Measurements from ENCODE around the gene EIPR1. TPM values are rescaled to one million over a fixed set of nuclear protein-coding genes. Genes with fewer than 3 reads are reported as not detected.

Gene EIPR1
- total RNA-seq, 1 experiment from 2014 or later = 22.8 TPM

DNA sequence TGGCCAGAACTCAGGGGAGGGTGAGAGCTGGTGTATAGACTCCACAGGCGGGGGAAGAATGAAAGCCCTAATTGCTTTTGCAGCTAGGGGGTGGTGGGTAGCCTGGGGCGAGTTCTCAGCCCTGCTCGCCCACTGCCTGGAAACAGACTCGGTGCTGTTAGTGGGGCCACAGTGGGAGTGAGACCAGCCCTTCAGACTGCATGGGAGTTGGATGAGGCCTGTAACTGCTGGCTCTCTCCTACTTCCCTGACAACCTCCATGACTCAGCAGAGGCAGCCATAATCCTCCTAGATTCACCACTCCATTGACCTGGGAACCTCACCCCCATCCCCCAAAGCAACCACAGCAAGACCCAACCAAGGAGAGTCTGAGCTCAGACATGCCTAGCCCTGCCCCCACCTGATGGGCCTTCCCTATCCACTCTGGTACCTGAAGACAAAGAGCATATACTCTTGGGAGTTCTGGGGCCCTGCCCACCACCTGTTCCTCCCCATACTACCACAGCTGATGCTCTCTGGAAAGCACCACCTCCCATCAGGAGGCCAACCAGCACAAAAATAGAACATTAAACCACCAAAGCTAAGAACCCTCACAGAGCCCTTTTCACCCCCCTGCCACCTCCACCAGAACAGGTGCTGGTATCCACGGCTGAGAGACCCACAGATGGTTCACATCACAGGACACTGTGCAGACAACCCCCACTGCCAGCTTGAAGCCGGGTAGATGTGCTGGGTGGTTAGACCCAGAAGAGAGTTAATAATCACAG is 226.3 kb downstream of the EIPR1 start:
- DNase-seq (ENCODE audit: low spot score) (no peak), ATAC-seq (no peak)
- Mint-ChIP-seq H3K27ac (no peak overlapping the region), H3K27me3 (ENCODE audit: low read depth) (no peaks in the 10 kb centered on the region), H3K4me1 (0 out of 2 replicates have a peak, but pooled peaks cover 3% of the 10 kb centered on the region), H3K9me3 (peaks cover 25% of the 10 kb centered on the region), H3K36me3 (peaks cover 26% of the 10 kb centered on the region), H3K4me3 (no peak overlapping the region)
- CTCF ChIA-PET = no interaction called here
- no peak for TF ChIP-seq OVOL2 (CRISPR knock-in tag; IDR thresholded peaks at IDR 0.05; ENCODE audit: borderline replicate concordance)
- TF ChIP-seq, protein P1, sequence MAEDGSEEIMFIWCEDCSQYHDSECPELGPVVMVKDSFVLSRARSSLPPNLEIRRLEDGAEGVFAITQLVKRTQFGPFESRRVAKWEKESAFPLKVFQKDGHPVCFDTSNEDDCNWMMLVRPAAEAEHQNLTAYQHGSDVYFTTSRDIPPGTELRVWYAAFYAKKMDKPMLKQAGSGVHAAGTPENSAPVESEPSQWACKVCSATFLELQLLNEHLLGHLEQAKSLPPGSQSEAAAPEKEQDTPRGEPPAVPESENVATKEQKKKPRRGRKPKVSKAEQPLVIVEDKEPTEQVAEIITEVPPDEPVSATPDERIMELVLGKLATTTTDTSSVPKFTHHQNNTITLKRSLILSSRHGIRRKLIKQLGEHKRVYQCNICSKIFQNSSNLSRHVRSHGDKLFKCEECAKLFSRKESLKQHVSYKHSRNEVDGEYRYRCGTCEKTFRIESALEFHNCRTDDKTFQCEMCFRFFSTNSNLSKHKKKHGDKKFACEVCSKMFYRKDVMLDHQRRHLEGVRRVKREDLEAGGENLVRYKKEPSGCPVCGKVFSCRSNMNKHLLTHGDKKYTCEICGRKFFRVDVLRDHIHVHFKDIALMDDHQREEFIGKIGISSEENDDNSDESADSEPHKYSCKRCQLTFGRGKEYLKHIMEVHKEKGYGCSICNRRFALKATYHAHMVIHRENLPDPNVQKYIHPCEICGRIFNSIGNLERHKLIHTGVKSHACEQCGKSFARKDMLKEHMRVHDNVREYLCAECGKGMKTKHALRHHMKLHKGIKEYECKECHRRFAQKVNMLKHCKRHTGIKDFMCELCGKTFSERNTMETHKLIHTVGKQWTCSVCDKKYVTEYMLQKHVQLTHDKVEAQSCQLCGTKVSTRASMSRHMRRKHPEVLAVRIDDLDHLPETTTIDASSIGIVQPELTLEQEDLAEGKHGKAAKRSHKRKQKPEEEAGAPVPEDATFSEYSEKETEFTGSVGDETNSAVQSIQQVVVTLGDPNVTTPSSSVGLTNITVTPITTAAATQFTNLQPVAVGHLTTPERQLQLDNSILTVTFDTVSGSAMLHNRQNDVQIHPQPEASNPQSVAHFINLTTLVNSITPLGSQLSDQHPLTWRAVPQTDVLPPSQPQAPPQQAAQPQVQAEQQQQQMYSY (CRISPR knock-in tag; IDR thresholded peaks at IDR 0.05) = no peak
- no peak for TF ChIP-seq ZNF396 (CRISPR knock-in tag; IDR thresholded peaks at IDR 0.05; ENCODE audit: borderline replicate concordance)
- TF ChIP-seq, protein P2, sequence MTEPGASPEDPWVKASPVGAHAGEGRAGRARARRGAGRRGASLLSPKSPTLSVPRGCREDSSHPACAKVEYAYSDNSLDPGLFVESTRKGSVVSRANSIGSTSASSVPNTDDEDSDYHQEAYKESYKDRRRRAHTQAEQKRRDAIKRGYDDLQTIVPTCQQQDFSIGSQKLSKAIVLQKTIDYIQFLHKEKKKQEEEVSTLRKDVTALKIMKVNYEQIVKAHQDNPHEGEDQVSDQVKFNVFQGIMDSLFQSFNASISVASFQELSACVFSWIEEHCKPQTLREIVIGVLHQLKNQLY (CRISPR knock-in tag; IDR thresholded peaks at IDR 0.05) = no peak
- POLR2A ChIA-PET = no interaction called here

DNA sequence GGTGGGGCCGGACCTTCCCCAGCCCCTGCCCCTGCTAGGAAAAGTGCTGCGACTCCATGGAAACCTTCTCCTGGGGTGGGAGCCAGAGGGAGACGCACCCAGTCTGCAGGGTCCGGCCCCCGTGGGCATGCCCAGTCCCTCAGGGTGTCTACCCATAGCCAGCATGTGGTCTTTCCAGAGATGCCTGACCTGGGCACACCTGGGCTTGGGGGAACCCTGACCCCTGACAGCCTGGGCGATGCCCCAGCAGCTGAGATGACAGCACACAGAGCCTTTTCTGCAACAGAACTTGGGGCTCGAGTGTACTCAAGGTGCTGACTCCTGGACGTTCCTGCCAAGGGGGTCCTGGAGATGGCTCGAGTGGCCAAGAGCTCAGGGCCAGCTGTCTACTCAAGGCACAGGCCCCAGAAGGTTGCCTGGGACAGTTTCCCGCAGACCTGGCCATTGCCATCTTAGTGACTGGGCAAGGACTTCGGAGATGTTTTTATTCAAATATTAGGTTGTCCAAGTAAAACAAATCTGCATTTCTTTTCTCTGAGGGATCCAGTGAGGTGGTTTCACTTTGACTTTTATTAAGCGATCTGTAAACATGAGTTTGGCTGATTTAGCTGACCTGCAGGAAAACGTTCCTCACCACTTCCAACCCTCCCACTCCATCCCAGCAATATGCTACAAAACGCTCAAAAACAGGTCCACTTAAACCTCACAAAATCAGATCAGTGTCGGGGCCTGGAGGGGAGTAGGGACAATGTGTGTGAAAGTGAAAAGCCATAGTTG is 228.0 kb downstream of the EIPR1 start:
- Mint-ChIP-seq H3K9me3 (peaks cover 25% of the 10 kb centered on the region), H3K27me3 (ENCODE audit: low read depth) (no peaks in the 10 kb centered on the region), H3K27ac (no peak overlapping the region), H3K4me1 (0 out of 2 replicates have a peak, but pooled peaks cover 3% of the 10 kb centered on the region), H3K36me3 (peaks cover 26% of the 10 kb centered on the region), H3K4me3 (no peak overlapping the region)
- DNase-seq (ENCODE audit: low spot score) (no peak), ATAC-seq (no peak)
- POLR2A ChIA-PET = no interaction called here
- TF ChIP-seq CREM (CRISPR knock-in tag; IDR thresholded peaks at IDR 0.05) = no peak
- TF ChIP-seq, protein P3, sequence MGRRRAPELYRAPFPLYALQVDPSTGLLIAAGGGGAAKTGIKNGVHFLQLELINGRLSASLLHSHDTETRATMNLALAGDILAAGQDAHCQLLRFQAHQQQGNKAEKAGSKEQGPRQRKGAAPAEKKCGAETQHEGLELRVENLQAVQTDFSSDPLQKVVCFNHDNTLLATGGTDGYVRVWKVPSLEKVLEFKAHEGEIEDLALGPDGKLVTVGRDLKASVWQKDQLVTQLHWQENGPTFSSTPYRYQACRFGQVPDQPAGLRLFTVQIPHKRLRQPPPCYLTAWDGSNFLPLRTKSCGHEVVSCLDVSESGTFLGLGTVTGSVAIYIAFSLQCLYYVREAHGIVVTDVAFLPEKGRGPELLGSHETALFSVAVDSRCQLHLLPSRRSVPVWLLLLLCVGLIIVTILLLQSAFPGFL (CRISPR knock-in tag; IDR thresholded peaks at IDR 0.05; ENCODE audit: borderline replicate concordance) = no peak
- TF ChIP-seq, protein P4, sequence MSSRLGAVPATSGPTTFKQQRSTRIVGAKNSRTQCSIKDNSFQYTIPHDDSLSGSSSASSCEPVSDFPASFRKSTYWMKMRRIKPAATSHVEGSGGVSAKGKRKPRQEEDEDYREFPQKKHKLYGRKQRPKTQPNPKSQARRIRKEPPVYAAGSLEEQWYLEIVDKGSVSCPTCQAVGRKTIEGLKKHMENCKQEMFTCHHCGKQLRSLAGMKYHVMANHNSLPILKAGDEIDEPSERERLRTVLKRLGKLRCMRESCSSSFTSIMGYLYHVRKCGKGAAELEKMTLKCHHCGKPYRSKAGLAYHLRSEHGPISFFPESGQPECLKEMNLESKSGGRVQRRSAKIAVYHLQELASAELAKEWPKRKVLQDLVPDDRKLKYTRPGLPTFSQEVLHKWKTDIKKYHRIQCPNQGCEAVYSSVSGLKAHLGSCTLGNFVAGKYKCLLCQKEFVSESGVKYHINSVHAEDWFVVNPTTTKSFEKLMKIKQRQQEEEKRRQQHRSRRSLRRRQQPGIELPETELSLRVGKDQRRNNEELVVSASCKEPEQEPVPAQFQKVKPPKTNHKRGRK (CRISPR knock-in tag; IDR thresholded peaks at IDR 0.05; ENCODE audit: borderline replicate concordance) = no peak
- TF ChIP-seq JUN (CRISPR knock-in tag; IDR thresholded peaks at IDR 0.05) = no peak
- no peak for TF ChIP-seq OVOL2 (CRISPR knock-in tag; IDR thresholded peaks at IDR 0.05; ENCODE audit: borderline replicate concordance)
- TF ChIP-seq TCF7 (CRISPR knock-in tag; IDR thresholded peaks at IDR 0.05; ENCODE audit: low read depth) = no peak
- no peak for TF ChIP-seq EMX1 (CRISPR knock-in tag; IDR thresholded peaks at IDR 0.05)
- TF ChIP-seq, protein P5, sequence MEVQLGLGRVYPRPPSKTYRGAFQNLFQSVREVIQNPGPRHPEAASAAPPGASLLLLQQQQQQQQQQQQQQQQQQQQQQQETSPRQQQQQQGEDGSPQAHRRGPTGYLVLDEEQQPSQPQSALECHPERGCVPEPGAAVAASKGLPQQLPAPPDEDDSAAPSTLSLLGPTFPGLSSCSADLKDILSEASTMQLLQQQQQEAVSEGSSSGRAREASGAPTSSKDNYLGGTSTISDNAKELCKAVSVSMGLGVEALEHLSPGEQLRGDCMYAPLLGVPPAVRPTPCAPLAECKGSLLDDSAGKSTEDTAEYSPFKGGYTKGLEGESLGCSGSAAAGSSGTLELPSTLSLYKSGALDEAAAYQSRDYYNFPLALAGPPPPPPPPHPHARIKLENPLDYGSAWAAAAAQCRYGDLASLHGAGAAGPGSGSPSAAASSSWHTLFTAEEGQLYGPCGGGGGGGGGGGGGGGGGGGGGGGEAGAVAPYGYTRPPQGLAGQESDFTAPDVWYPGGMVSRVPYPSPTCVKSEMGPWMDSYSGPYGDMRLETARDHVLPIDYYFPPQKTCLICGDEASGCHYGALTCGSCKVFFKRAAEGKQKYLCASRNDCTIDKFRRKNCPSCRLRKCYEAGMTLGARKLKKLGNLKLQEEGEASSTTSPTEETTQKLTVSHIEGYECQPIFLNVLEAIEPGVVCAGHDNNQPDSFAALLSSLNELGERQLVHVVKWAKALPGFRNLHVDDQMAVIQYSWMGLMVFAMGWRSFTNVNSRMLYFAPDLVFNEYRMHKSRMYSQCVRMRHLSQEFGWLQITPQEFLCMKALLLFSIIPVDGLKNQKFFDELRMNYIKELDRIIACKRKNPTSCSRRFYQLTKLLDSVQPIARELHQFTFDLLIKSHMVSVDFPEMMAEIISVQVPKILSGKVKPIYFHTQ (CRISPR knock-in tag; IDR thresholded peaks at IDR 0.05) = no peak
- no peak for TF ChIP-seq ELF4 (CRISPR knock-in tag; IDR thresholded peaks at IDR 0.05; ENCODE audit: low read depth)
- TF ChIP-seq, protein P6, sequence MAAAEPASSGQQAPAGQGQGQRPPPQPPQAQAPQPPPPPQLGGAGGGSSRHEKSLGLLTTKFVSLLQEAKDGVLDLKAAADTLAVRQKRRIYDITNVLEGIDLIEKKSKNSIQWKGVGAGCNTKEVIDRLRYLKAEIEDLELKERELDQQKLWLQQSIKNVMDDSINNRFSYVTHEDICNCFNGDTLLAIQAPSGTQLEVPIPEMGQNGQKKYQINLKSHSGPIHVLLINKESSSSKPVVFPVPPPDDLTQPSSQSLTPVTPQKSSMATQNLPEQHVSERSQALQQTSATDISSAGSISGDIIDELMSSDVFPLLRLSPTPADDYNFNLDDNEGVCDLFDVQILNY (CRISPR knock-in tag; IDR thresholded peaks at IDR 0.05) = no peak
- TF ChIP-seq PRRX2 (CRISPR knock-in tag; IDR thresholded peaks at IDR 0.05) = no peak
- TF ChIP-seq ZNF219 (CRISPR knock-in tag; IDR thresholded peaks at IDR 0.05; ENCODE audit: borderline replicate concordance) = no peak
- TF ChIP-seq, protein P7, sequence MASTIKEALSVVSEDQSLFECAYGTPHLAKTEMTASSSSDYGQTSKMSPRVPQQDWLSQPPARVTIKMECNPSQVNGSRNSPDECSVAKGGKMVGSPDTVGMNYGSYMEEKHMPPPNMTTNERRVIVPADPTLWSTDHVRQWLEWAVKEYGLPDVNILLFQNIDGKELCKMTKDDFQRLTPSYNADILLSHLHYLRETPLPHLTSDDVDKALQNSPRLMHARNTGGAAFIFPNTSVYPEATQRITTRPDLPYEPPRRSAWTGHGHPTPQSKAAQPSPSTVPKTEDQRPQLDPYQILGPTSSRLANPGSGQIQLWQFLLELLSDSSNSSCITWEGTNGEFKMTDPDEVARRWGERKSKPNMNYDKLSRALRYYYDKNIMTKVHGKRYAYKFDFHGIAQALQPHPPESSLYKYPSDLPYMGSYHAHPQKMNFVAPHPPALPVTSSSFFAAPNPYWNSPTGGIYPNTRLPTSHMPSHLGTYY (CRISPR knock-in tag; IDR thresholded peaks at IDR 0.05) = no peak
- CTCF ChIA-PET = no interaction called here
